Right cardiac atrium (tissue), 5 donors: ENCODE data around the gene MYO10. TPM values are rescaled to one million over a fixed set of nuclear protein-coding genes. Genes with fewer than 3 reads are reported as not detected.

Experiments
- ATAC-seq, 2 donors: fragments of 200-7000 bp; cut with Tn5 transposase; one replicate each; pipeline versions ENCODE4 v1.8.0 to v1.9.1; 2020; ENCODE audit warnings: moderate library complexity in 2 of 2, mild to moderate bottlenecking in 1 of 2
- DNase-seq, 3 donors: peaks; one replicate each; pipeline ENCODE4 v3.0.0-alpha.2; 2020
- H3K27ac ChIP-seq: one replicate; pipeline ENCODE4 v1.5.1; 2013; ENCODE audit warnings: mild to moderate bottlenecking, low read length, control low read depth, moderate library complexity
- H3K27me3 ChIP-seq: one replicate; pipeline ENCODE4 v1.6.1; 2013; ENCODE audit not compliant: control insufficient read depth, insufficient read depth
- H3K4me1 ChIP-seq: one replicate; pipeline ENCODE4 v1.6.1; 2013; ENCODE audit warnings: low read length; ENCODE audit not compliant: control insufficient read depth, insufficient read depth
- H3K4me3 ChIP-seq: one replicate; pipeline ENCODE4 v1.5.1; 2013; ENCODE audit warnings: low read length, control low read depth
- H3K9me3 ChIP-seq: one replicate; pipeline ENCODE4 v1.6.1; 2013; ENCODE audit warnings: low read length; ENCODE audit not compliant: control insufficient read depth
- WGBS: extraction: QIAGEN DNeasy Blood & Tissue Kit; methylation state at CpG from one replicate; pipeline ENCODE4 v1.1.7; 2013; 5-methylcytosine and 5-hydroxymethylcytosine counted together
- intact Hi-C, 4 donors: fragments of 100-400 bp; cut with DNase I; formaldehyde crosslinking; loops; one replicate each; pipeline versions ENCODE4 v1.11.0 to v1.14.0; 2022 to 2023
- polyA plus RNA-seq: library from polyadenylated mRNA; stranded (reverse); fragments of 200-250 nt; gene quantifications from one replicate; pipeline ENCODE4 v1.2.3, GENCODE V29; 2013
- total RNA-seq, 4 donors: library from RNA; stranded (reverse); fragmentation: NEBNext Ultra II Directional; extraction: Animal tissue kit (Norgen Biotek cat#: 25700); gene quantifications; one replicate each; pipeline ENCODE4 v1.2.1, GENCODE V29; 2021
- donor health status: healthy with polysubstance abuse.
- donor health status: DM: no; HTN: yes; CAD: no.
- donor health status: DM: no; HTN: no; CAD: no.
- donor health status: DM: no; HTN: yes; CAD: no; lungs with severe emphysema.
- donor health status: DM: yes; HTN: yes; CAD: no.

MYO10 gene
- total and polyA plus RNA-seq, 5 donors = 2.1 to 4.3 (median 3.1) TPM

- DNase-seq = no peak
- no peak for ATAC-seq
- intact Hi-C loops = loop anchor here in 1 of 4 donors (10.0 kb wide), 1 partner anchor 337 kb away; no protein-coding TSS in a partner anchor
- 90% methylated on average over 2 of the region's 2 CpGs for WGBS
- Histone ChIP-seq H3K27me3 (no peaks in the 10 kb centered on the region), H3K4me3 (no peak overlapping the region), H3K4me1 (no peaks in the 10 kb centered on the region), H3K9me3 (peaks cover 6% of the 10 kb centered on the region), H3K27ac (no peak overlapping the region)
These were observed 138.1 kb downstream of the MYO10 start for GRCh38 chr5:16797951-16798350.

DNA sequence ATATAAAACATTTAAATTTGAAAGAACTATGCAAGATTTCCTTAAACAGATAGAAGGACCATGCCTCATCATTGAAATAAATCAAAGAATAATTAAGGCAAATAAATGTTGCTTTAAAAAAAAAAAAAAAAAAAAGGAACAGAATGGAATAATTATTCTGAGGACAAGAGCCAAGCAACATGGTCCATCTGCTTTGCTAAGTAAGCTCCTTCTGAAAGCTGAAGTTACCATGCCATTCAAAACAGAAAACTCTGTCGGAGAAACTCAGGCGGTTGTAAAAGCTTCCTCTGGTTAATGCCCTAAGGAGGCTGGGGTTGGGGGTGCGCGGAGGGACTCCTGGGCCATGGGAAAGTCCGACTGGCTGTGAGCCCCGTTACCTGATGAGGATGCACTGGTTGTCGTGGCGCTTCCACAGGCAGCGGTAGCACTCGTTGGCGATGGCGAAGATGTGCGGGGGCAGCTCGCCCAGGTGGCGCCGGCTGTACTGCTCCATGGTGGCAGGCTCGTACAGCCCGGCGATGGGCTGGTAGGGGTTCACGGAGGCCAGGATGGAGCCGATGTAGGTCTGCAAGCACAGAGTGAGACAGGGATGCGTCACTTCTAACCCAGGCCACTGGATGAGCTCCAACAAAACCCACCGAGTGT is 141.7 kb downstream of the MYO10 start:
- H3K27ac ChIP-seq = no peak overlapping the region
- no peaks in the 10 kb centered on the region for H3K4me1 ChIP-seq
- 93% methylated on average over 23 of the region's 23 CpGs for WGBS
- no peak overlapping the region for H3K4me3 ChIP-seq
- no peaks in the 10 kb centered on the region for H3K27me3 ChIP-seq
- ATAC-seq = no peak
- intact Hi-C loops = loop anchor here in 3 of 4 donors (5.0 to 10.0 kb wide), 3 partner anchors 338 to 398 kb away; no protein-coding TSS in a partner anchor
- H3K9me3 ChIP-seq = peaks cover 6% of the 10 kb centered on the region
- no peak for DNase-seq

DNA sequence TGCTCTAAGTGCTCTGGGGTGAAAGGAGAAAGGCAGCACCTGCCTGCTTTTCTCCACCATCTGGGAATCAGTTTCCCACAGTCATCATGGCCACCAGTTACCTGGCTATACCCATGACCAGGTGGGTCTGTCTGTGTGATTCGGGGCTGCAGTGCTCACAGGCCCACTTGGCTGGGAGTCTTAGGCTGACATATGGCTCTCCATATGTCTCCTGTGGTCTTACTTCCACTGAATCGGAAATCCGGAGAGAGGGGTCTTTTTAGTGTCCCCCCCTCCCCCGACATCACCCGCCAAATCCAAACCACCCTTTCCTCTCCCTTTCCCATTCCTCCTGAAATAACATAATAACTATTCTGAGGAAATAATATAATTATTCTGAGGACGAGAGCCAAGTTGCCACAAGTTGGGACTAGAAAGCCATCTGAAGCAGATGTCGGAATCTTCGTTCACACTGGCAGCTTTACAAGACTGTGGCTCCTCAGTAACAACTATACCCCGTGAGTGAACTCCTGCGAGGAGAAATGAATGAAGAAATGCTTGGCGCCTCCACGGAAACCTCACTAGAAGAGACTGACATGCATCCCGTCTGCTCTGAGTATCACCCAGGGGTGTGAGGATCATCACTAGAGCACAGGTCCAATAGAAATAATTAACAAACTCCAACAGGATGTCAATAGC is 143.4 kb downstream of the MYO10 start:
- WGBS = 85% methylated on average over 13 of the region's 13 CpGs
- intact Hi-C loops = loop anchor here in 3 of 4 donors (5.0 to 10.0 kb wide), 3 partner anchors 340 to 400 kb away; no protein-coding TSS in a partner anchor
- Histone ChIP-seq H3K27me3 (no peaks in the 10 kb centered on the region), H3K9me3 (peaks cover 2% of the 10 kb centered on the region), H3K4me1 (no peaks in the 10 kb centered on the region), H3K4me3 (no peak overlapping the region), H3K27ac (no peak overlapping the region)
- ATAC-seq = no peak
- no peak for DNase-seq

GRCh38 chr5:16791904-16792597 is 144.0 kb downstream of the MYO10 start:
- Histone ChIP-seq H3K27ac (no peak overlapping the region), H3K4me1 (no peaks in the 10 kb centered on the region), H3K9me3 (peaks cover 2% of the 10 kb centered on the region), H3K4me3 (no peak overlapping the region), H3K27me3 (no peaks in the 10 kb centered on the region)
- intact Hi-C loops = loop anchor here in 3 of 4 donors (2.0 to 10.0 kb wide), 5 partner anchors 340 to 400 kb away; no protein-coding TSS in a partner anchor
- no peak for ATAC-seq
- WGBS = 65% methylated on average over 10 of the region's 10 CpGs
- DNase-seq = no peak

DNA sequence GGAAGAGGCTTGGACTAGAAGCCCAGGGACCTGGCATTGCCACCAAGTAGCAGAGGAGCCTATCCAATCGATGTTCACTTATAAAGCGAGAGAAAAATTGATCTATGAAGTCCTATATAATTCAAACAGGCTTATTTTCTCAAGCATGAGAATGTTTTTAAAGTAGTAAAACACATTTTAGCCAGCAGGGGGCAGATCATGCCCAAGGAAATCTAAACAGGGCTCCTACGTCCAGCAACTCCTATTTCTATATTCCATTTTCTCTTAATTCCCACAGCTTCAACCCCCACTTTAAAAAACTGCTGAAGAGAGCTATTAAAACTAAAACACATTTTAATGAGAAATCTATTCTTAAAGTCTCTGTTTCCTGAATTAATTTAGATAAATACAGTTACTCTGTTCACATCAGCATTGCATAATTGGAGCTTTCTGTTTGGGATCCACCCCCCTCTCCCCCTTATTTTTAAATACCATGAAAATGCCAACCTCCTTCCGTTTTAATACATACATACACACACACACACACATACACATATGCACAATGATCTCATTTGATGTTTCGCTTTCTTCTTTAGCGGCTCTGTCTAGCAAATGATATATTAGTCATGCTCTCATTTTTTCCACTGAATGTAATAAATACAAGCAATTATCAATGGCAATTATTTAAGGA is 144.9 kb downstream of the MYO10 start:
- Histone ChIP-seq H3K4me1 (no peaks in the 10 kb centered on the region), H3K4me3 (no peak overlapping the region), H3K27ac (no peak overlapping the region), H3K27me3 (no peaks in the 10 kb centered on the region), H3K9me3 (no peaks in the 10 kb centered on the region)
- DNase-seq = no peak
- intact Hi-C loops = loop anchor here in 3 of 4 donors (2.0 to 10.0 kb wide), 5 partner anchors 341 to 401 kb away; no protein-coding TSS in a partner anchor
- ATAC-seq = peak; percentile 43 to 44
- 32% methylated on average over 6 of the region's 6 CpGs for WGBS

GRCh38 chr5:16788957-16789356 is 147.1 kb downstream of the MYO10 start:
- no peak for ATAC-seq
- H3K27me3 ChIP-seq = no peaks in the 10 kb centered on the region

DNA sequence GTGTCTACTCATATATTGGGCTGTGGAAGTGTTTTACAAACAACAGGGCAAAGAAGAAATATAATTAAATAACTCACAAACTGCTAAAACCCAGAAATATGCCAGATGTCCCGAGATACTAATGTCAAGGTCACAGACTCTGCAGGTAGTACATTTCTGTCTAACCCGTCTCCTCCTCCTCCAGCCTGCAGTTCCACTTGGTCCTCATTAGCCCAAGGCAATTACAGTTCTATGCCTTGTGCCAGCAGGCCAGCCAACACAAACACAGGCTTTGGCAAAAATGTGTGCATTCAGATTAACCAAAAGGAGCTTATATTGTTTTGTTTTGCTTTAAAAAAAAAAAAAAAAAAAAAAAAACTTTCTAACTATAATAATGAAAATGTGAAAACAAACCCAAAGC is 148.8 kb downstream of the MYO10 start:
- Histone ChIP-seq H3K4me1 (no peaks in the 10 kb centered on the region), H3K27ac (no peak overlapping the region), H3K27me3 (no peaks in the 10 kb centered on the region), H3K9me3 (no peaks in the 10 kb centered on the region), H3K4me3 (no peak overlapping the region)
- intact Hi-C loops = loop anchor here in 1 of 4 donors (5.0 kb wide), 1 partner anchor 415 kb away; no protein-coding TSS in a partner anchor
- DNase-seq (no peak), ATAC-seq (no peak)
- 53% methylated on average over 2 of the region's 2 CpGs for WGBS

More at GRCh38 chr5:16788957-16789356, 147.1 kb downstream of the MYO10 start:
- intact Hi-C loops = loop anchor here in 1 of 4 donors (5.0 kb wide), 1 partner anchor 413 kb away; no protein-coding TSS in a partner anchor
- Histone ChIP-seq H3K9me3 (no peaks in the 10 kb centered on the region), H3K27ac (no peak overlapping the region), H3K4me1 (no peaks in the 10 kb centered on the region), H3K4me3 (no peak overlapping the region)
- DNase-seq = no peak
- 86% methylated on average over 5 of the region's 5 CpGs for whole genome bisulfite sequencing

DNA sequence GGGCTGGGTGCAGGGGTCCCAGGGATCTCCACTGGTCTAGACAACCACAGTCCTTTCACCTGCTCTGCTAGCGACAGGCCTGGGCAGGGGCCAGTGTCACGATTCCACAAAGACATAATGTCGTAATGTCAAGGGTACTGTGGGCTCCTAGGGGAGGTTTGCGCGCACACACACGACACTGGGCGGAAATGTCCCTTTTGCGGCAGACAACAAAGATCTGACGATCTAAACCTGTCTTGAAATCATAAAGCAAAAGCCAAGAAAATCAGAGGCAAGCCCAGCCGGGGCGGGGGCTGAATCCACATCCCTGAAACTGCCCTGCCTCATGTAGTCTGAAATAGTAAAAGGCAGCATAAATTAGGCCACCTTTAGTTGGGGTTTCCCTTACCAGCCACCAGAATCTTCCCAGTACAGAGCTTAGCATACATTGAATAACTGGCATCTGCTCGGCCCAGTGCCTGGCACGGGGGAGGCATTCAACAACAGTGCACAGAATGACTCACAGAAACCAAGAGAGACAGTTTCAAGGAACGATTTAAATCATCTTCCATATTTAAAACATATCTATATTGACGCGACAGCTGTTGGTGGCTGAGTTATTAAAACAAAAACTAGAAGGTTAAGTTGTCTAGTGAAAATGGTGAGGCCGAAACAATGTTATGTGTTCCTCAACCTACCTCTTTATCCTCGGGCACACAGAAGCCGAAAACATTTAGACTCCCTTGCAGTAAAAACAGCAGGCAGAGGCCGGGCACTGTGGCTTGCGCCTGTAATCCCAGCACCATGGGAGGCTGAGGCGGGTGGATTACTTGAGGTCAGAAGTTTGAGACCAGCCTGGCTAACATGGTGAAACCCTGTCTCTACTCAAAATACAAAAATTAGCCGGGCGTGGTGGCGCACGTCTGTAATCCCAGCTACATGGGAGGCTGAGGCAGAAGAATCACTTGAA is 151.0 kb downstream of the MYO10 start:
- intact Hi-C loops = loop anchor here in 1 of 4 donors (5.0 kb wide), 1 partner anchor 417 kb away; no protein-coding TSS in a partner anchor

GRCh38 chr5:16784088-16784487 is 152.0 kb downstream of the MYO10 start:
- WGBS = 81% methylated on average over 9 of the region's 9 CpGs
- H3K4me3 ChIP-seq = no peak overlapping the region
- intact Hi-C loops = no loop called here
- no peaks in the 10 kb centered on the region for H3K9me3 ChIP-seq
- no peaks in the 10 kb centered on the region for H3K27me3 ChIP-seq
- H3K4me1 ChIP-seq = no peaks in the 10 kb centered on the region
- DNase-seq (no peak), ATAC-seq (no peak)
- no peak overlapping the region for H3K27ac ChIP-seq

More for the DNA sequence above, 151.0 kb downstream of the MYO10 start:
- DNase-seq = no peak
- no peaks in the 10 kb centered on the region for H3K9me3 ChIP-seq
- H3K4me1 ChIP-seq = no peaks in the 10 kb centered on the region
- H3K27me3 ChIP-seq = no peaks in the 10 kb centered on the region
- H3K4me3 ChIP-seq = no peak overlapping the region
- ATAC-seq = no peak
- WGBS = 81% methylated on average over 26 of the region's 26 CpGs
- no peak overlapping the region for H3K27ac ChIP-seq
